CD4-positive, alpha-beta T cell (primary cell): ENCODE data around the gene ARID3A. TPM values are rescaled to one million over a fixed set of nuclear protein-coding genes. Genes with fewer than 3 reads are reported as not detected.

ENCODE experiments used
- ATAC-seq: fragments of 200-7000 bp; cut with Tn5 transposase; one replicate; pipeline ENCODE4 v1.10.0; 2022; ENCODE audit warnings: mild to moderate bottlenecking; ENCODE audit not compliant: poor library complexity
- CTCF ChIA-PET: fragments of 350-600 bp; sonication (Branson Sonifier 250); formaldehyde crosslinking; loops from one replicate; lab custom pipeline; 2021; ENCODE audit warnings: antibody characterized with exemption, inconsistent platforms; lab: Charles Lee
- POLR2A ChIA-PET: fragments of 350-600 bp; sonication (Branson Sonifier 250); formaldehyde crosslinking; loops from one replicate; lab custom pipeline; 2021; ENCODE audit warnings: antibody characterized with exemption, inconsistent platforms; lab: Charles Lee
- DNase-seq, 14 experiments: peaks; one replicate each; pipeline ENCODE4 v3.0.0-alpha.2; 2013 to 2020; ENCODE audit warnings: mixed read lengths in 2 of 14
- H3K27ac ChIP-seq, 2 donors: one replicate each; pipeline versions ENCODE4 v1.5.1 to v1.7.0; 2013; ENCODE audit warnings: low read length in 2 of 2, low read depth in 1 of 2, mild to moderate bottlenecking in 1 of 2
- H3K27me3 ChIP-seq, 2 experiments: 1 replicate in 1 of 2; 2 replicates in 1 of 2; pipeline versions ENCODE4 v1.6.1 to v1.7.0; 2013; ENCODE audit warnings: low read length in 2 of 2, control low read depth in 1 of 2, mild to moderate bottlenecking in 1 of 2, moderate library complexity in 1 of 2; ENCODE audit not compliant: insufficient read depth in 2 of 2, control insufficient read depth in 1 of 2
- H3K36me3 ChIP-seq: one replicate; pipeline ENCODE4 v1.6.1; 2013; ENCODE audit warnings: low read length, control low read depth; ENCODE audit not compliant: insufficient read depth
- H3K4me1 ChIP-seq: one replicate; pipeline ENCODE4 v1.6.1; 2013; ENCODE audit warnings: low read length, control low read depth; ENCODE audit not compliant: insufficient read depth
- H3K4me3 ChIP-seq: one replicate; pipeline ENCODE4 v1.5.1; 2013; ENCODE audit warnings: mild to moderate bottlenecking, low read length, moderate library complexity
- H3K9me3 ChIP-seq, 2 experiments: 1 replicate in 1 of 2; 2 replicates in 1 of 2; pipeline versions ENCODE4 v1.6.1 to v1.7.0; 2013; ENCODE audit warnings: low read length in 2 of 2, mild to moderate bottlenecking in 2 of 2, control low read depth in 1 of 2, moderate library complexity in 1 of 2; ENCODE audit not compliant: control insufficient read depth in 1 of 2, insufficient read depth in 1 of 2
- H3K27ac Mint-ChIP-seq: one replicate; pipeline ENCODE4 v1.8.0; 2020; ENCODE audit warnings: mixed read lengths
- H3K27me3 Mint-ChIP-seq: one replicate; pipeline ENCODE4 v1.8.0; 2021; ENCODE audit warnings: mixed read lengths
- H3K36me3 Mint-ChIP-seq: one replicate; pipeline ENCODE4 v1.8.0; 2021; ENCODE audit warnings: low read depth, mixed read lengths
- H3K4me1 Mint-ChIP-seq: one replicate; pipeline ENCODE4 v1.8.0; 2021; ENCODE audit warnings: low read depth, mixed read lengths
- H3K4me3 Mint-ChIP-seq: one replicate; pipeline ENCODE4 v1.8.0; 2020; ENCODE audit warnings: mild to moderate bottlenecking, mixed read lengths
- H3K9me3 Mint-ChIP-seq: one replicate; pipeline ENCODE4 v1.8.0; 2020; ENCODE audit warnings: mixed read lengths
- CTCF ChIP-seq: fragments of 200-600 bp; IDR thresholded peaks from one replicate; pipeline ENCODE4 v1.8.0; 2022; ENCODE audit warnings: antibody characterized with exemption, mild to moderate bottlenecking
- intact Hi-C, 2 experiments: fragments of 100-400 bp; cut with DNase I in 1 of 2; cut with micrococcal nuclease in 1 of 2; formaldehyde crosslinking; loops; one replicate each; pipeline versions ENCODE4 v1.15.1 to v1.9.0; 2023 to 2025; cut with DNase I, micrococcal nuclease
- total RNA-seq, 174 experiments: library from RNA in 2 of 174; stranded (reverse) in 2 of 174; gene quantifications; one replicate each; pipeline ENCODE4 v1.2.3 and lab custom pipeline; 2021 to 2026

ARID3A gene
- total RNA-seq, 2 experiments from 2014 or later = 3.7 to 4.1 TPM

GRCh38 chr19:988081-988480 lies 62.2 kb downstream of the ARID3A start:
- Mint-ChIP-seq H3K27me3 (no peaks in the 10 kb centered on the region), H3K36me3 (peaks cover 27% of the 10 kb centered on the region), H3K27ac (no peak overlapping the region), H3K4me1 (peaks cover 15% of the 10 kb centered on the region), H3K9me3 (no peaks in the 10 kb centered on the region), H3K4me3 (no peak overlapping the region)
- DNase-seq = no peak
- Histone ChIP-seq H3K9me3 (no peaks in the 10 kb centered on the region), H3K36me3 (peaks cover 45% of the 10 kb centered on the region), H3K27me3 (no peaks in the 10 kb centered on the region), H3K4me1 (peaks cover 26% of the 10 kb centered on the region), H3K4me3 (no peak overlapping the region), H3K27ac (no peak overlapping the region)
- POLR2A ChIA-PET = interaction anchor here (0.7 kb wide), 1 partner anchor 8 kb away, joined by 3 read pairs; no protein-coding TSS in a partner anchor
- CTCF ChIA-PET = no interaction called here
- no peak for ATAC-seq
- TF ChIP-seq CTCF = no peak
- intact Hi-C loops = no loop called here

GRCh38 chr19:988510-988909 lies 62.7 kb downstream of the ARID3A start:
- no peaks in the 10 kb centered on the region for H3K9me3 Mint-ChIP-seq
- TF ChIP-seq CTCF = no peak
- intact Hi-C loops = no loop called here
- Histone ChIP-seq H3K27ac (no peak overlapping the region), H3K4me3 (no peak overlapping the region), H3K4me1 (peaks cover 22% of the 10 kb centered on the region), H3K36me3 (peaks cover 48% of the 10 kb centered on the region), H3K9me3 (no peaks in the 10 kb centered on the region), H3K27me3 (no peaks in the 10 kb centered on the region)
- CTCF ChIA-PET = no interaction called here
- DNase-seq (no peak), ATAC-seq (no peak)
- peaks cover 15% of the 10 kb centered on the region for H3K4me1 Mint-ChIP-seq
- no peak overlapping the region for H3K27ac Mint-ChIP-seq
- no peak overlapping the region for H3K4me3 Mint-ChIP-seq
- H3K36me3 Mint-ChIP-seq = peaks cover 31% of the 10 kb centered on the region
- H3K27me3 Mint-ChIP-seq = no peaks in the 10 kb centered on the region
- POLR2A ChIA-PET = no interaction called here

- no peaks in the 10 kb centered on the region for H3K9me3 ChIP-seq
- Mint-ChIP-seq H3K36me3 (peaks cover 29% of the 10 kb centered on the region), H3K4me1 (peaks cover 10% of the 10 kb centered on the region), H3K27me3 (no peaks in the 10 kb centered on the region), H3K27ac (no peak overlapping the region), H3K9me3 (no peaks in the 10 kb centered on the region), H3K4me3 (no peak overlapping the region)
- TF ChIP-seq CTCF = no peak
- H3K27ac ChIP-seq = no peak overlapping the region
- H3K36me3 ChIP-seq = peaks cover 53% of the 10 kb centered on the region
- H3K4me3 ChIP-seq = no peak overlapping the region
- peaks cover 14% of the 10 kb centered on the region for H3K4me1 ChIP-seq
- no peaks in the 10 kb centered on the region for H3K27me3 ChIP-seq
- DNase-seq = peak in 1 of 14 experiments; percentile 46
- ATAC-seq = no peak
- ChIA-PET CTCF (no interaction called here), POLR2A (no interaction called here)
- intact Hi-C loops = no loop called here
These were observed 63.7 kb downstream of the ARID3A start for GRCh38 chr19:989381-990081.
